Activated gamma-delta T cell treated with Interleukin-2 at 50 U/mL for 16 hours (primary cell): ENCODE results near the gene AHRR.
"Not testable (repeated sequence)": the region's sequence is repeated elsewhere in the genome, so short reads cannot be mapped to it uniquely, and the experiment has no call there.

Experiments
- DNase-seq: peaks from one replicate; pipeline ENCODE4 v3.0.0-alpha.2; 2020

The AHRR gene

DNA sequence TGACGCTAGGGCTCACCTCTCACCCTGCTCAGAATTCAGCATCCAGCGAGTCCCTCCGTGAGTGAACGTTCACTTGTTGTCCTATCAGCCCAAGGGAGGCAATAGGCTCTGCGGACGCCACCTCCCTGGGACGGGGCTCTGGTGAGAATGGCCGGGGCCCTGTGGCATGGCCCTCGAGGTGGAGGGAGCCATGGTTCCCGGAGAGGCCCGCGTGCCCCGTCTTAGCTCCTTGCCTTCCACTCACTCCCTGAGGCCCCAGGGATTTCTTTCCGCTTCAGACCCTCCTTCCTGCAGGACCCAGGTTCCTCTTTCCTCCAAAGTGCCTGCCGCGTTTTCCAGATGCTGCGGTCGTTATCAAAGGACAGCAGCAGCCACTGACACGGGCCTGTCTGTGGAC, 142.9 kb downstream of the AHRR start:
- DNase-seq: no peak

DNA sequence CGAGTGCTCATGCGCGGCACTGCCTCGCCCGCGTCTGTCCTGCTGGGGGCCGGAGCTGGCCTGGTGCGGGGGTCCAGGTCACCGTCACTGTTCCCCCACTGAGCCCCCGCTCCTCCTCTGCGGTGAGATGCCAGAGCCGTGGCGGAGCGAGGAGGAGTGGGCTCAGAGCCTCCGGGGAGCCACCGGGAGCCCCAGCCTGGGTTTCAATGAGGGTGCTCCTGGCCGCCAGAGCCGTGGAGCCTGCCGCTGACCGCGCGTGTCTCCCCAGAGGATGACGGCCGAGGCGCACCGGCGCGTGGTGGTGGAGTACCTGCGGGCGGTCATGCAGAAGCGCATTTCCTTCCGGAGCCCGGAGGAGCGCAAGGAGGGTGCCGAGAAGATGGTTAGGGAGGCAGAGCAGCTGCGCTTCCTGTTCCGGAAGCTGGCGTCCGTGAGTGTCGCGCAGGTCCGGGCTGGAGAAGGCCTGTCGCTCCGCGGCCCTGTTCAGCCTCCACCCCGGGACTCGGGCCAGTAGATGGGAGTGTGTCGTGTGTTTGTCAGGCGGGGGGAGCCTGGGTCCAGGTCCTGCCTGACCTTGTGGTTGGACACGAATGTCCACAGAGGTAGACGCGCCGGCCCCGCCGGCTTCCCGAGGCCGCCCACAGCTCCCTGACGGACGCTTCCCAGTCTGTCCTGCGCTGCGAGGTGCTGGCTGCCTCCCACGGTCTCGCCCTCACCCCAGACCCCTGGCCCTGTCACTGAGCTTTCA, 143.5 kb downstream of the AHRR start:
- DNase-seq: no peak

DNA sequence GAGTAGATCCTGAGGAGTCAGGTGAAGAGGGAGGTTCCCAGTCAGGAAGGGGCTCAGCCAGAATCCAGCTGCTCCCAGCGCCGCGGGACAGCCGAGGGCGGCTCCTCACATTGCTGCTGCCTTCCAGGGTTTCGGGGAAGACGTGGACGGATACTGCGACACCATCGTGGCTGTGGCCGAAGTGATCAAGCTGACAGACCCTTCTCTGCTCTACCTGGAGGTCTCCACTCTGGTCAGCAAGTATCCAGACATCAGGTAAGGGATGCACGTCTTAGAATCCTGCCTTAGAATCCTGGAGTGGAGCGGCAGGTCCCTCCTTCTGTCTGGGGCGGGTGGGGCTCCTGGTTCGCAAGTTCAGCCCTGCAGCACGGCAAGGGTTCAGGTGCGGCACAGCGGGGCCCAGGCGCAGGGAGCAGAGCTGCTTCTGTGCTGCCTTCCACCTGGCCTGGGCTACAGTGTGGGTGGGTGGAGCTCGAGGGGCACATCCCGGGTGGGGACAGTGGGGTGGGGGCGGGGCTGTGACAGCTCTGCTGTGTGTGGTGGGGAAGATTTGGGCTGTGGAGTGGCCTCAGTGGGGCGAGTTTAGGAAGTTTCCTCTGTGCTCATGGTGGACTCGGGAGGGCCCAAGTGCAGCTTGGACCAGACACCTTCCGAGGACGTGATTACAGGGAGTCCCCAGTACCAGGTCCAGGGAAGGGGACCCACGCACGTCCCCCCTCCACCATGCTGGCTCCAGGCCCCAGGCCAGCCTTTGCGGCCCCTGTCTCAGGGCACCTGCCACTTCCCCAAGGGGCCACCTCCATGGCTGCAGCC, 144.3 kb downstream of the AHRR start:
- DNase-seq: no peak

DNA sequence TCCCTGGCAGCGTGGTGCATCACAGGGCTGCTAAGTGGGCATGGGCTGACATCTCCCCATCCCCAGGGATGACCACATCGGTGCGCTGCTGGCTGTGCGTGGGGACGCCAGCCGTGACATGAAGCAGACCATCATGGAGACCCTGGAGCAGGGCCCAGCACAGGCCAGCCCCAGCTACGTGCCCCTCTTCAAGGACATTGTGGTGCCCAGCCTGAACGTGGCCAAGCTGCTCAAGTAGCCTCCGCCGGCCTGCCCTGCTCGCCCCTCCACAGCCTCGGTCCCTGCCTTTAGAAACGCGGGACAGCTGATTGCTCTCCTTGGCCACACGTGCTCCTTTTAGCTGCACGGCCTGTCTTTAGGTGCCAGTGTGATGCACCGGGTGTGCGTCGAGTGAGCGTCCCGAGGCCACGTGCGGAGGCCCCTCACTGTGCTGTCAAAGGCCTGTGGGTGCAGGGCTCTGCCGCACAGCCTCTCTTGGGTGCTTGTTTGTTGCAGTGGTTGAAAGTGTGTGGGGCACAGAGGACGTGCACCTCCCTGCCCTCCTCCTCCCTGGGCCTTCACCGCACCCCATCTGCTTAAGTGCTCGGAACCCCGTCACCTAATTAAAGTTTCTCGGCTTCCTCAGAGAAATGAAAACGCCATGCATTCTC, 145.3 kb downstream of the AHRR start:
- DNase-seq: no peak

DNA sequence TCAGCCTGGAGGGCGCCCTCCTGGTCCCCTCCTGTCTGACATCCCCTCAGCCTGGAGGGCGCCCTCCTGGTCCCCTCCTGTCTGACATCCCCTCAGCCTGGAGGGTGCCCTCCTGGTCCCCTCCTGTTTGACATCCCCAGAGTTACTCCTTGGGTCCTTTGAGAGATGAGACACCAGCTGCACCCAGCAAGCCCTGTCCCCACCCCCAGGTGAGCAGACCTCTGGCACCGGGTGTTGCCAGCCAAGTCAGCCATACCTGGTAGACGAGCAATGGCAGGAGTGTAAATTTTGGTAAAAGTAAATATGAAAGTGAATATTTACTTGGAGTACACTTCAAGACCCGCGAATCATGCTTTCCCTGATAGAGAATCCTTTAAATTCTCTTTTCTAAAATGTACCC, 146.9 kb downstream of the AHRR start:
- DNase-seq: no peak

DNA sequence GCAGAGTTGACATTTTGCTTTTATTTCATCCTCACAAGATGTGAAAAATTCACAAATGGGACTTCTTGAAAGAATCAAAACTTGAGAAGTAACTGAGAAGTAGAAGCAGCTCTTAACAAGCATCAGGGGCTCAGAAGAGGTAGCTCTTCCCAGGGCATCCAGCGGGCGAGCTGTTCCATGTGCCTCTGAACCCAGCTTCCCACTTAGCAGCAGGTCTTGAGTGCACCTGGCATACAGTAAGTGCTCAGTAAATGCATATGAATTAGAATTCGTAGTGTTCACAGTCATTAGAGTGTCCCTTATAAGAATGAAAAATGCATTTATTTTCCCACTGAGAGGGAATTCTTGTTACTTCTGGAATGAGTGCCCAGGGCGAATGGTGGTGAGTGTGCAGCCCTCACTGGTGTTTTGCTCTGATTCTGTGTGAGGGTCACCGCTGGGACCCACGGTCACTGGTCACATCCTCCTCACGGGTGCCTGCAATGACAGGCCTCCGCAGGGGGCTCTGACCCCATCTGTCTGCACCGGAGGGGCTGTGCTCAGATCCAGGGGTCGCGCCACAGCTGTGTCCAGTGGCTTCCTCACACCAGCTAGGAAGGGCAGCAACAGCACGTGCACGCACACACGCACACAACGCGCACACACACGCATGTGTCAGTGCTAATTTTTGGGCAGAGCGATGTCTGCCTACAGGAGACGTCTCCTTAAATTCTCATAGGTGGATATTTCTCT, 148.4 kb downstream of the AHRR start:
- no peak for DNase-seq

DNA sequence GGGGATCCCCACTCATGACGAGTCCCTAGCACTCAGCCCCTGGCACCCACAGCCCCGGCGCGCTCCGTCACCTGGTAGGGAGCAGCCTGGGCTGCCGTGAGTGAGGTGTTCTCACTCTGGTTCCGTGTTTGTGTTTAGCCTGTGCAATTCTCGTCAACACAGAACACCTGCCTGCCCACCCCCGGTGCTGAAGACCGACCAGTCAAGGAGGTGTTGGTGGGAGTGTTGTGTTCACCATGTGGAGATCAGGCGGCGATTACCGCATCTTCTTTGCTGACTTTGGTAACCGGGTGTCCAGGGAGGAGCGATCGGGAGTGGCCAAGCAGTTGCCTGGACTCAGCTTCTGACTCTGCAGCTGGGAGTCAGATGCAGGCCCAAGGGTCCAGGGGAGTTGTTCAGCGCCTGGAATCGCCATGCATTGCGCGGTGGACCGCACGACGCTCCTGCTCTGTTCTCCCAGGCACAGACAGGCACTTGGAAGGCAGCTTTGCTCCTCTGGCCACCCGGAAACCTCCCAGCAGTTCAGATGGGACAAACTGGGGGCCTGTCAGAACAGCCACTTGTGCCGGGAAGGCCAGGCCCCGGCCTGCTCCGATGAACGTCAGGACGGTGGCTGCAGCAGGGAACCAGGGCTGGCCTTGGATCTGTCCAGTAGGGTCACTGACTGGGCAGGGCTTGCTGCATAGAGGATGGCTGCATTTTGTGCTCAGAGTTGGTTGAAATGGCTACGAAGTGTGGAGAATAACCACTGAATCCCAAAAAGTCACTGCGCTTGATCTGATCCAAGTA, 149.6 kb downstream of the AHRR start:
- DNase-seq: no peak

DNA sequence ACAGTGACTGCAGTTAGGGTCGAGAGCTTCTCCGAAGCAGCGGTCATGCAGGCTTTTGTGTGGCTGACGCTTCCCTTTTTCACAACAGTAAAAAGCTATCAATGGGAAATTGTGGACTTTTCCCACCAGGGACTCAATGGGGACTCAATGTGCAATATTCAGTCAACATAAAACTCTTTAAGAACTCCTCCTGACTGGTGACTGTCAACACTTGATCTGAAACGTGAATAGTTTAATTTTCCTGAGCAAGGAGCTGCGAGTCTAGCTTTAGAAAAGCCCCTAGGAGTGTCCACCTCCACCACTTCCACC, 150.2 kb downstream of the AHRR start:
- DNase-seq: no peak

DNA sequence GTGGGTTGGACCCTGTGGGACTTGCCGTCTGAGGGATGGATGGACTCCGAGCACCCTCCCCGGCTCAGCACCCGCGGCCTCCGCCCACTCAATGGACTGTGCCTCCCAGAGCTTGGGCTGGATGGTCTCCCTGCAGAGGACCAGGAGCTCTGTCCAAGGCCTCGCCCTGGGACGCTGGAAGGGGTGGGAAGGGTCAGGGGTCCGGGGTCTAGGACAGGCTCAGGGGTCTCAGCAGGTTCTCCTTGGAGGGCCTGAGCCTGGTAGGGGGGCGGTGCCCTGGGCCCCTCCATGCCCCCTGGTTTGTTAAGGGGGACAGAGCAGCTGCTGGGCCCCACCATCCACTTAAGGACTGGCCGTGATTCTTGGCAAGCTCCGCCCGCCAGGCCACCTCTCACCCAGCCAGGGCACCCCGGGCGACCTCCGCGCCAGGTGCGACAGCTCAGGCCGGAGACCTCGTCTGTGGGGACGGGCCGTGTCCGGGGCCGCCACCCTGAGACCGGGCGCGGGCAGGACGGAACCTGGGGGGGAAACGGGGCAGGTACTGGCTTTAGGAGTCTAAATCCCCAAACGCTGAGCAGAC, 150.7 kb downstream of the AHRR start:
- no peak for DNase-seq

DNA sequence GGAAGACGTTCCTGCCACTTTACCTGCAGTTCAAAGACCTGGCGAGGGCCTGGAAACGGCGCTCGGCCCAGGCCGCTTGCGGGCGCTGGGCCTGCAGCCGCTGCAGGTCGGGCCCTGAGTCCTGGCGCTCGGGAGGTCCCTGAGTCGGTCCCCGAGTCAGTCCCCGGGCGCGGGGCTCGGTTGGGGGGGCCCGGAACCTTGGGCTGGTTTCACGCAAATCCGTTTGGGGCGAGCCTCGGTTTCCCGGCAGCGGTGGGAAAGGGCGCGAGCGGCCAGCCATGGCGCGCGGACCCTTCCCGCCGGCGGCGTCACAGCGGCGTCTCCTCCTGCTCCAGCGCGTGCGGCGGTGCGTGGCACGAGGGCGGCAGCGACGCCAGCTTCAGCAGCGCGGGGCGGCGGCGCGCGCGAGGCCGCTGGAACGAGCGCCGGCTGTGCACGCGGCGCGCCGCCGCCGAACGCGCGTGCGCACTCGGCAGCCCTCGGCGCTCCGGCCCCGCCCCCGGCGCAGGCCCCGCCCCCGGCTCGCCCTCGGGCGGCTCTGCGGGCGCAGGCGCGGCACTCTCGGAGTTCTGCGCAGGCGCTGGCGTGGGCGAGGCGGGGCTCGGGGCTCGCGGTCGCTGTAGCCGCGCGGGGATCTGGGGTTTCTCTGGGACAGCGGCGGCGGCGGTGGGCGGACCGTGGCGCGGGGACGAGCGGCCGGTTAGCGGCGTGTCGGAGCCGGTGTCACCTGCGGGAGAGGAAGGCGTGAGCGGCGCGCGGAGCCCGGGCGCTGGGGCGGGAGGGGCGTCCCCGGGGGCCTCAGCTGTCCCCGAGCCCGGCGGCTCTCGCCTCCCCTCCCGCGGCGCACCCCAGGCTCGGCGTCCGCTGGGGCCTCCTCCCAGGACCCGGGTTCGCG, 151.4 kb downstream of the AHRR start:
- peak; percentile 82 for DNase-seq

DNA sequence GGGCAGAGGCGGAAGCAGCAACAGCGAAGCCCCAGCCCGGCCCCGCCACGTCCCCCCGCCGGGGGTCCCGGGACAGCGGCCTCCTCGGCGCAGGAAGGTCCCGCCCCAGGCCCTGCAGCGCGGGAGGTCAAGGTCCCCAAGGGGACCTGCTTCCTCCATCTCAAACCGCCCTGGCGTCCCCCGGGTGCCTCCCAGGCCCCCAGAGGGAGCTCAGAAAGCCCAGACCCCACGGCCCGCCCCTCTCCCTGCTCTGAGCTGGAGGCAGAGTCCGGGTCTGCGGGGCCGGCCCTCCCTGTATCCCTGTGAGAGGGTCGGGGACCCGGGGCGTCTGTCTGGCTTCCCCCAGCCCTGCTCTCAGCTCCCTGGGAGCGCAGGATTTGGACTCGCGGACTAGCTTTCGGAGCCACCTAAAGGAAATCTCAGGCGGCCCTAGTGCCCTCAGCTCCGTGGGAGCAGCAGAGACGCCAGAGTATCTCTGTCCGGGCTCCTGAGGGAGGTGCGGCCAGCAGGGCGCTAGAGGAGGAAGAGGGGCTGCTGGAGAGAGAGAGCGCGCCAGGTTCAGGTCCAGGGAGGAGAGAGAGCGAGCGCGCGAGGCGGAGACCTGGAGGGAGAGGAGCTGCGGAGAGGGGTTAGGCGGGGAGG, 152.2 kb downstream of the AHRR start:
- DNase-seq: no peak

DNA sequence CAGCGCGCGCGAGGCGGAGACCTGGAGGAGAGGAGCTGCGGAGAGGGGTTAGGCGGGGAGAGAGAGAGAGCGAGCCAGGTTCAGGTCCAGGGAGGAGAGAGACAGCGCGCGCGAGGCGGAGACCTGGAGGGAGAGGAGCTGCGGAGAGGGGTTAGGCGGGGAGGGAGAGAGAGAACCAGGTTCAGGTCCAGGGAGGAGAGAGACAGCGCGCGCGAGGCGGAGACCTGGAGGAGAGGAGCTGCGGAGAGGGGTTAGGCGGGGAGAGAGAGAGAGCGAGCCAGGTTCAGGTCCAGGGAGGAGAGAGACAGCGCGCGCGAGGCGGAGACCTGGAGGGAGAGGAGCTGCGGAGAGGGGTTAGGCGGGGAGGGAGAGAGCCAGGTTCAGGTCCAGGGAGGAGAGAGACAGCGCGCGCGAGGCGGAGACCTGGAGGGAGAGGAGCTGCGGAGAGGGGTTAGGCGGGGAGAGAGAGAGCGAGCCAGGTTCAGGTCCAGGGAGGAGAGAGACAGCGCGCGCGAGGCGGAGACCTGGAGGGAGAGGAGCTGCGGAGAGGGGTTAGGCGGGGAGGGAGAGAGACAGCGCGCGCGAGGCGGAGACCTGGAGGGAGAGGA, 152.8 kb downstream of the AHRR start:
- DNase-seq: not testable (repeated sequence)

DNA sequence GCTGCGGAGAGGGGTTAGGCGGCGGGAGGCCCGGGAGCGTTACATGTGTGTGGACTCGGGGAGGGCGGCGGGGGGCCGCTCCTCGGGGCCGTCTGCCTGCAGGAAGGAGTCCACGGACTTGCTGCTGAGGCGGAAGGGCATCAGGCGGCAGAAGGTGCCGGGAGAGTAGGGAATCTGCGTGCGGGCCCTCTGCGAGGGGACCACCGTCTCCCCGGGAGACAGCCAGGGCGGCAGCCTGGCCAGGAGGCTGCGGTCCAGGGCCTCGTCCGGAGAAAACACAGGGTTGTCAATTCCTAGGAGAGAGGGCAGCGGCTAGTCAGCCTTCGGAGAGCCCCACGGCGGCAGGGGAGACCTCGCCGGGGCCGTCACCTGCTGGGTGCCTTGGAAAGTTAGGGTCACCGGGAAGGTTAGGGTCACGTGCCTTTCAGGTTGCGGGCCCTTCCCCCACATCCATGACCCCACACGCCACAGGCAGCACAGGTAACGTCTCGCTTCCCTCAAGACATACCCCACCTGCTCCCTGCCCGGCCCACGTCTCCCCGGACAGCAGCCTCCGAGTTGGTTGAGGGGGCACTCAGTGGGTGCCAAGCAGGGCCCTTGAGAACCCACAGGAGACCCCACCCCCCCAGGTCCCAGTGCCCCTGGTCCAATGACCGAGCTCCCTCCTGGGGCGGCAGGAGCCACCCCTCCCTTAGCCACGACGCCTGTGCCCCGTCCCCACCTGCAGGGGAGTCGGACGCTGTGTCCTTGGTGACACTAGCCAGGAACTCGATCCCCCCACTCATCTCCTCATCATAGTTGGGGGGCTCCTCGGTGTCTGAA, 153.5 kb downstream of the AHRR start:
- DNase-seq: no peak

DNA sequence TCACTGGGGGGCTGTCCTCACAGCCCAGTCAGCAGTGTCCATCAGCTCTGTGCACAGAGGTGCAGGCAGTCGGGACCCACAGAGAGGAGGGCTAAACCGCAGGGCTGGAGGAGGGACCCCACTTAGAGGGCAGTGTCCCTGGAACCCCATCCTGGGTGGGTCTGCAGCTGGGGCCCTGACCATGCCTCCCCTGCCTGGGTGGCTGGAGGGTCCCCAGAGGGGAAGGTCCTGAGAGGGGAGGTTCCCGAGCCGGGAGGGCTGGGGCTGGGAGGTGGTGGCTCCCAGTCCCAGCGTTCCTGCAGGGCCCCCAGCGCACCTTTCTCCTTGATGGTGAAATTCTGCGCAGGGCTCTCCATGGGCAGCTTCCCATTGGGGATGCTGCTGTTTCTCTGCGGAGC, 154.2 kb downstream of the AHRR start:
- no peak for DNase-seq

DNA sequence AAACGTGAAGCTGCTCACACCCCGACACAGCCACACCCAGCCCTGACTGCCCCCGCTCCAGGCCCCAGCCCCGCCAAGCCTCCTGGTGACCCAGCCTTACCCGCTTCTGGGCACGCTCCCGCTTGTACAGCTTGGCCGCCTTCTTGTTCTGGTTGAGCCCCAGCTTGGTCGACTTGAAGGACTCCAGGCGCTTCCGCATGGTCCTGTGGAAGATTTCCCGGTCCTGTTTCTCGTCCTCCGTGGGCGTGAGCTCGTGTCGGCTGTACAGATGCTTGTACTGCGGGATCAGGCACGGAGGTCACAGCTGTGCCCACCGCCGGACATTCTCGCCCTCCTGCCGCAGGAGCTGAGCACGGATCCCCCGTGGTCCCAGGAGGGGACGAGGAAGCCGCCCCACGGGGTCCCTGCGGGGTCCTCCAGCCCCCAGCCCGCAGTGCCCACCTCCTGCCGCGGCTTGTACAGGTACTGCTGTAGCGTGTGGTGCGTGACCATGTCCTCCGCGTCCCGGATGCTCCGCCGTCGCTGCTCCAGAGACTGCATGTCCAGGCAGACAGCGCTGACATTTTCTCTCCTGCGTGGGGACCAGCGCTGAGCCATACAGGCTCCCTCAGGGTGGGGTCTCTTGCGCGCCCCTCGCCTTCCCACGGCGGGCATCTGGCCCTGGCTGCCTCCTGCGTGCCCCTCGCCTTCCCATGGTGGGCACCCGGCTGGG, 154.7 kb downstream of the AHRR start:
- DNase-seq: no peak

DNA sequence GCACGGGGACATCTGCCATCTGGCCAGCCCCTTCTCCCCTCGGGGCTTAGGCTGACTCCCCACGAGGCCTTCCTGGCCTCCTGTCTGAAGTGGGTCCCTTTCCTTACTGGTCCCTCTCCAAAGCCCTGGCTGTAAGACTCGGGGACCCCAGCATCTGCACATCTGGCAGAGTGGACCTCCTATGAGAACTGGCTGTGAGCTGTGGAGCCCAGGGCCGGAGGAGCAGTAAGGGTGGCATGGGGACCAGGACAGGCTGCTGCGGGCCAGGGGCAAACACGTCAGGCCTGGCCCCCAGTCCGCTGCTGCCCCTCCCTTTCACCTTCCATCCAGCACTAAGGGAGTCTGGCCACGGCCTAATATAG, 155.3 kb downstream of the AHRR start:
- DNase-seq: no peak

DNA sequence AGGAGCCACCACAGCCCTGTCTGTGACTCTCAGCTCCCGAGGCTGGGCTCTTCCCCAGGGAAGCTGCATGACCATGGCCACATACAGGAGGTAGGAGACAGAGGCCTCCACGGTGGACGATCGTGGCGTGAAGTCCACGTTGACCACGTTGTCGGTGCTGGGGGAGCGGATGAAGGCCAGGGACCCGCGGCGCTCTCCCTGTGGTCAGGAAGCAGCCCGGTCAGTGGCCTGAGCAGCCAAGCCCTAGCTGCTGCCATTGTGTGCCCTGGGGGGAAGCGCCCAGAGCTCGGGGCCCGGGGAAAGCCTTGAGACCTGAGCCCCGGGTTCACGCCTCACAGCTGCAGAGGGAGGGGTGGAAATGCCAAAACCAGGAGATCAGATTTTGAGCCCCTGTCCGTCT, 155.7 kb downstream of the AHRR start:
- no peak for DNase-seq

DNA sequence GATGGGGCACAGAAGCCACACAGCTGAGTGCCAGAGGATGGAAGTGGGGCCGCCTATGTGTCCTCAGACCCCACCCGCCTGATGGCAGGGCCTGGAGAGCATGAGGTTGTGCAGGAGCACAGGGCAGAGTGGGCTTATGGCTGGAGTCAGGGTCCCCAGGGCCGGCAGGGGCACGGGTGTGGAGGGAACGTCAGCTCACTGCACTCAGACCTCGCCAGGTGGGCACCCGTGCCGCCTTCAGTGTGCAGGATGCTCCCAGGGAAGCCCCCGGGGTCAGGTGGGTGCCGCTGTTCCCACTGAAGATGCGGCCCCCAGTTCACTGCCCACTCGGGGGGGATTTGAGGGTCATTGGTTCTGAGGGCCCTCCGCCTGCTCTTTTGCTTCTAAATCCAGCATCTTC, 156.4 kb downstream of the AHRR start:
- no peak for DNase-seq
